GM21390 (cell line): ENCODE results near the gene NHERF2.
A peak's percentile ranks its signal among the peaks of the same experiment; 100 is the strongest.
"Not testable (repeated sequence)": the region's sequence is repeated elsewhere in the genome, so short reads cannot be mapped to it uniquely, and the experiment has no call there.

Experiments used
- ATAC-seq: cut with Tn5 transposase; IDR thresholded peaks from one replicate; pipeline ENCODE4 v1.9.1; 2021; ENCODE audit not compliant: unreplicated experiment

NHERF2 gene

DNA sequence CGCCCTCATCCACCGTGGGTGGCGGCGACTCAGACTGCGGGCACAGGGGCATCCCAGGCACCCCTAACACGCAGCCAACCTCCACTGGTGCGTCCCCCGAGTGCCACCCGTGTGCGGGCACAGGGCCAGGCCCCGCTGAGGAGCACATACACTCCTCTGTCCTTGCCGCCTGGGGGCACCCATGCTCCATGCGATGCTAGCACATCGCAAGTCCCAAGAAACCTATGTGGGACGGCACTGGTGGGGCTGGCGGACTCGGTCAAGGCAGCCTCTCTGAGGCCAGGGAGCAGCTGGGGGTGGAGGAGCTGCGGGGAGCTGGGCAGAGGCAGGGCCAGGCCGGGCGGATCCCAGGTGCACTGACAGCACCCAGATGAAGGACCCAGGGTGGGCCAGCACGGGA is 21.1 kb upstream of the NHERF2 start:
- ATAC-seq = no peak

- ATAC-seq = no peak
Observed at GRCh38 chr16:2006317-2006716, 20.4 kb upstream of the NHERF2 start.

DNA sequence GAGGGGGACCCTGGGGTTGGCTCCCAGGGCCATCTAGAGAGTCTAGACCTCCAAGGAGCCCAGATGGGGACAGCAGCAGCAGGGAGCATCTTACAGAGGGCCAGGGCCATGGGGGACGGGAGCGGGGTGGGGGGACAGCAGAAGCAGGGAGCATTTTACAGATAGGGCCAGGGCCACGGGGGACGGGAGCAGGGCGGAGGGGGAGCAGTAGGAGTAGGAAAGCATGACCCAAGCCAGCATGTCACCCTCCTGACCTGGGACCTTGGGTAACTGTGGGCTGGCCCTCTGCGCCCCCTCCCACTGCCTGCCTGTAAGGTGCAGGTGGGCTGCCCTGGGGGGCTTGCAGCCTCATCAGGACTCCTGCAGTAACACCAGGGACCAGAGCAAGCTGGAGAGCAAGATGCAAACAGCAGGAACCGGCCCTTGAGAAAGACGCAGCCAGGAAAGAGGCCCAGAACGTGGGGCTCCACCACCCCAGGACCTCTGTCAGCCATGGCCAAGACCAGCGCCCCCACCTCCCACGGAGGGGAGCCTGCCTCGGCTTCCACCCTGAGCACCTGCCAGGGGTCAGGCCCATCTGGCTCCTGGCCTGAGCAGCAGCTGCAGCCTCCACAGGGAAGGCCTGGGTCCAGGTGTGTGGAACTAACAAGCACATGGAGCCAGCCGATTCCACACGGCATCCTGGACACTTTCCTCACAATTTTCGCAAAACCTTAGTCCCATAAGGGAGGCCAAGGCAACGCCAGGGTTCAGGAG is 19.4 kb upstream of the NHERF2 start:
- ATAC-seq = no peak

DNA sequence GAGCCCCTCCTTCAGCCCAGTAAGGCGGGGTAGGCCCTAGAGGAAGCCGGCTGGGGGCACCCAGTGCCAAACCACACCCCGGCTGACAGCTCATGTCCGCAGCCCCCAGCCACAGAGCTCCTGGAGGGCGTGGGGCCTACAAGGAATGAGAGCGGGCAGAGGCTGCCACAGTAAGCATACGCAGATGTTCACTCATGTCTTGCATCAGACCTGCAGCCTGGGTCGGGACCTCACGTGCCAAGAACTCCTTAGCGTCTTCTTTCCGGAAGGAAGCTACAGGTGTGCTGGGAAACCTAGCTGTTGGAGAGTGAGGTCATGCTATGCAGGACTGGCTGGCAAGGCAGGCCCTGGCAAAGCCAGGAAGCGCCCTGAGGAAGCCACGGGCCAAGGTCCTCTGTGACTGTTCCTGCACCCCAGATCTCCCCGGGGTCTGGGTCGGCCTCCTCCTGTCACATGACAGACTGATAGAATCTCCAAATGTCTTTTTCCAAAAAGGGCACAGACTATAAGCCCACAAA is 18.6 kb upstream of the NHERF2 start:
- ATAC-seq = no peak

GRCh38 chr16:2008631-2009163 is 18.0 kb upstream of the NHERF2 start:
- no peak for ATAC-seq

DNA sequence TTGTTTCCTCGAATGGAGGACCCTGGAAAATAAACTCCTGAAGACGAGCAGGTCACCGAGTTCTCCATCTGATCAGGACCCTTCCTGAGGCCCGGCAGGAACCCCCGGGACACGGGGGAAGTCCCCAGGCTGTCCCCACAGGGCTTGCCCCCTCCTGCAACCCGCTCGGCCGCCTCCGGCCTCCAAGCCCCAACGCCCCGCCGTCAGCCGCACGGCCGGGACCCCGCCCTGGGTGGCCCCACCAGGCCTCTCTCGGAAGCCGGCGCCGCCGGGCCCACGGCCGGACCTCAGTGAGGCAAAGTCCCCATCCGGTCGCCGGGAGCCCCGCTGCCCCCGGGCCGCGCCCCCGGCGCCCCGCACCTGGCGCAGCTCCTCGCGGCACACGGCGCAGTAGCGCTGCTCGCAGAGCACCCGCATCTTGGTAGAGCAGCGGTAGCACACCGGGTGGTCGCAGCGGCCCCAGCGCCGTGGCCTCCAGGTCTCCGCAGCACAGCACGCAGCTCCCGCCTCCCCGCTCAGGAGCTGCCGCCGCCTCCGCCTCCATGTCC is 17.5 kb upstream of the NHERF2 start:
- peak; percentile 36 for ATAC-seq

GRCh38 chr16:2009791-2010510 is 16.8 kb upstream of the NHERF2 start, which contains the start of gene ZNF598:
Gene ZNF598 (minus strand): TSS chr16:2009821.
- ATAC-seq = peak; percentile 86

GRCh38 chr16:2011726-2012125 is 15.0 kb upstream of the NHERF2 start:
- not testable (repeated sequence) for ATAC-seq

- ATAC-seq = no peak
Observed at GRCh38 chr16:2013527-2013926, 13.2 kb upstream of the NHERF2 start.

DNA sequence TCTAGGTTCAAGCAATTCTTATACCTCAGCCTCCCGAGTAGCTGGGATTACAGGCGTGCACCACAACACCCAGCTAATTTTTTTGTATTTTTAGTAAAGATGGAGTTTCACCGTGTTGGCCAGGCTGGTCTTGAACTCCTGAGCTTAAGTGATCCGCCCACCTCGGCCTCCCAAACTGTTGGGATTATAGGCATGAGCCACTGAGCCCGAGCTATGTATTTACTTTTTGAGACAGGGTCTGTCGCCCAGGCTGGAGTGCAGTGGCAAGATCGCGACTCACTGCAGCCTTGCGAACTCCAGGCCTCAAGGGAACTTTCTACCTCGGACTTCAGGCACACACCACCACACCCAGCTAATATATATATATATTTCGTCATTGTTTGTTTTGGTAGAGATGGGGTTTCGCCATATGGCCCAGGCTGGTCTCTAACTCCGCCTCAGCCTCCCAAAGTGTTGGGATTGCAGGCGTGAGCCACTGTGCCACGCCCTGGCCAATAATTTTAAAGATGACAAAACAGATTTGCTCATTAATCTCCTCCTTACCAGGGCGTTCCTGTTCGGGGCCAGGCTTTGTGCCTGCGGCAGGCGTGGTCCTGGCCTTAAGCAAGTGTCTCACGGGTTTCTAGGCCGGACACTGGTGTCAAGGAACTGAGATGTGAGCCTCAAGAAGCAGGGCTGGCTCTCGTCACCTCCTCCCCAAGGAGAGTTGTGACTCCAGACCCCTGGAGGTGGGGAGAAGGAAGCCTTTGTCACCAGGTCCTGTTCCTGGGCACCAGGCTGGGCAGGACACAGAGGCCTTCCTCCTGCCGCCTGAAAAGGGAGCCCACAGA is 11.4 kb upstream of the NHERF2 start:
- ATAC-seq = no peak

- no peak for ATAC-seq
Observed at GRCh38 chr16:2015947-2016208, 10.8 kb upstream of the NHERF2 start.

DNA sequence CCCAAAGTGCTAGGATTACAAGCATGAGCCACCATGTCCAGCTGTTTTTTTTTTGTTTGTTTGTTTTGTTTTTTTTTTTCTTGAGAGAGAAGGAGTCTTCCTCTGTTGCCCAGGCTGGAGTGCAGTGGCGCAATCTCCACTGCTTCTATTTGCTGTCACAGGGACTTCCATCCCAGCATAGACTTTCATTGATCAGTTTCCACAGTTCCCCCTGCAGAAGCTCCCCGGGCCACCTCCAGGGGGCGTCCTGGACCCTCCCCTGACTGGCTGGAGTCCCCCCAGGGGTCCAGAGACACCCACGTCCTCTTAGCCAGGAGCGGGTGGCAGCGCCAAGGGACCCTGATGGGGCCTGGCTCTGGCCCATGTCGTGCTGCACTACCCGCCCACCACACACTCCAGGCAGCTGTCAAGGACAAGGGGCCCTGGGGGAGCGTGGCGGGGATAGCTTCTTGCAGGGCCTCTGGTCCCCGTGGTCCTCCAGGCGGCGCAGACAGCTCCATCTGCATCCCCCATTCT is 10.2 kb upstream of the NHERF2 start:
- no peak for ATAC-seq

DNA sequence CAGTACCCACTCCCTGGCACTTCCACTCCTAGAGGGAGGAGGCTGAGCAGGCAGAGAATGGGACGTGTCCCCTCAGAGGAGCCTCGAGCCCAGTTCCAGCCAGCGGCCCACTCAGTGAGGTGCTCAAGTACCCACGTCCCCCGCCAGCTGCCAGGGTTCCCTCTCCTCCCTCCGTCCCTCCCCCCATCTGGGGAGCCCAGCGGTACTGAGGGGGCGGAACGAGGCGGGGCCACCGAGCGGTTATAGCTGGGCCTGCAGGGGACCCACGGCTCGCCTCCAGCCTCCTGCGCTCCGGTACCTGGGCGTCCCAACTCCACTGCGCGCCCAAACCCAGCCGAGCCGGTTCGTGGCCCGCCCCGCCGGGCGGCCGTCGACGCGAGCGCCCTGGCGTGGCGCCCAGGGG is 7.2 kb upstream of the NHERF2 start, which contains the start of gene NPW:
NPW (plus strand) TSS at position 268 of the 403 bp plus-strand sequence.
- no peak for ATAC-seq

- no peak for ATAC-seq
Observed at GRCh38 chr16:2019921-2020831, 6.5 kb upstream of the NHERF2 start.

DNA sequence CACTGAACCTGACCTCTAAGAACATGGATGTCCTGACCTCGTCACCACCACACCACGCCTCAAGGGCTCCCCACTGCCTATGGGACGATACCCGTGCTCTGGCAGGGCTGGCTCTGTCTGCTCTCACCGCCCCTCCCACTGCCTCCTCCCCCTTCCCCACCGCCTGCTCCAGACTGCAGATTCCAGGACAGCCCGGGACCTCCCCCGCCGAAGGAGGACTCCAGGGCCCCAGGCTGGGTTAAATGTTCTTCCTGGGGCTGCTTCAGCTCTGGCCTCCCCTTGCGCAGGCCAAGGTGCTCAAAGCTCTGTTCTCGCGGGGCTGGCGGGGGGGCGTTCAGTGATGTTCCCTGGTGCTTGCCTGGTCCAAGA is 4.0 kb upstream of the NHERF2 start:
- no peak for ATAC-seq

- peak; percentile 73 for ATAC-seq
Observed at GRCh38 chr16:2023092-2024031, 3.3 kb upstream of the NHERF2 start.

GRCh38 chr16:2024032-2024420 is 2.7 kb upstream of the NHERF2 start:
- ATAC-seq = no peak

- ATAC-seq = no peak
Observed at GRCh38 chr16:2025251-2025650, 1.5 kb upstream of the NHERF2 start.
